Upper lobe of left lung (tissue), 6 donors: ENCODE data around the gene DHX15. TPM values are rescaled to one million over a fixed set of nuclear protein-coding genes. Genes with fewer than 3 reads are reported as not detected.

Experiments
- ATAC-seq, 2 donors: fragments of 200-7000 bp; cut with Tn5 transposase; one replicate each; pipeline ENCODE4 v1.9.1; 2022; ENCODE audit warnings: mild to moderate bottlenecking in 2 of 2, moderate library complexity in 2 of 2; ENCODE audit not compliant: low FRiP score in 2 of 2
- DNase-seq, 2 donors: peaks; one replicate each; pipeline ENCODE4 v3.0.0-alpha.2; 2019 to 2020
- H3K27ac ChIP-seq, 4 donors: fragments of 200-600 bp; sonication (generic); one replicate each; pipeline ENCODE4 v1.5.1; 2016 to 2019
- H3K27me3 ChIP-seq, 4 donors: fragments of 200-600 bp; sonication (generic); one replicate each; pipeline ENCODE4 v1.5.1; 2017 to 2019
- H3K36me3 ChIP-seq, 4 donors: fragments of 200-600 bp; sonication (generic); one replicate each; pipeline ENCODE4 v1.5.1; 2016 to 2019
- H3K4me1 ChIP-seq, 4 donors: fragments of 200-600 bp; sonication (generic); one replicate each; pipeline ENCODE4 v1.5.1; 2018 to 2019
- H3K4me3 ChIP-seq, 4 donors: fragments of 200-600 bp; sonication (generic); one replicate each; pipeline ENCODE4 v1.5.1; 2017 to 2019; ENCODE audit warnings: mild to moderate bottlenecking in 2 of 4, moderate library complexity in 1 of 4
- H3K9me3 ChIP-seq, 4 donors: fragments of 200-600 bp; sonication (generic); one replicate each; pipeline ENCODE4 v1.5.1; 2018 to 2019
- EP300 ChIP-seq, 4 donors: sonication (generic); formaldehyde crosslinking; IDR thresholded peaks; one replicate each; pipeline ENCODE4 v1.5.1; 2017; ENCODE audit warnings: antibody characterized with exemption in 4 of 4, control low read depth in 2 of 4
- POLR2A ChIP-seq, 4 donors: fragments of 450-650 bp; IDR thresholded peaks; one replicate each; pipeline ENCODE4 v1.5.1; 2016 to 2017; ENCODE audit warnings: antibody characterized with exemption in 4 of 4, mild to moderate bottlenecking in 2 of 4
- POLR2AphosphoS5 ChIP-seq, 2 donors: sonication (generic); formaldehyde crosslinking; IDR thresholded peaks; one replicate each; pipeline ENCODE4 v1.5.1; 2017; ENCODE audit warnings: antibody characterized with exemption in 2 of 2
- WGBS, 2 donors: methylation state at CpG; one replicate each; pipeline ENCODE4 v1.1.5; 2017 to 2018; 5-methylcytosine and 5-hydroxymethylcytosine counted together
- total RNA-seq, 6 donors: library from RNA; depleted of rRNA in 4 of 6; stranded (reverse); fragments of >200 nt in 4 of 6; gene quantifications; one replicate each; pipeline versions ENCODE4 v1.1.0 to v1.2.1, GENCODE V29; 2016 to 2021
- TF ChIP-seq, protein P1 (sequence below), 6 experiments: fragments of 450-650 bp in 4 of 6; fragments of 200-600 bp in 2 of 6; sonication (generic) in 2 of 6; IDR thresholded peaks; one replicate each; pipeline ENCODE4 v1.5.1; 2016 to 2019; ENCODE audit warnings: antibody characterized with exemption in 6 of 6
- donor health status: DM: no; HTN: no; CAD: no; lungs with moderate emphysema.
- donor health status: DM: no; HTN: yes; CAD: no; lungs with severe emphysema.

The DHX15 gene
- total RNA-seq, 6 donors from 2014 or later: 83.8 to 201 (median 107) TPM

DNA sequence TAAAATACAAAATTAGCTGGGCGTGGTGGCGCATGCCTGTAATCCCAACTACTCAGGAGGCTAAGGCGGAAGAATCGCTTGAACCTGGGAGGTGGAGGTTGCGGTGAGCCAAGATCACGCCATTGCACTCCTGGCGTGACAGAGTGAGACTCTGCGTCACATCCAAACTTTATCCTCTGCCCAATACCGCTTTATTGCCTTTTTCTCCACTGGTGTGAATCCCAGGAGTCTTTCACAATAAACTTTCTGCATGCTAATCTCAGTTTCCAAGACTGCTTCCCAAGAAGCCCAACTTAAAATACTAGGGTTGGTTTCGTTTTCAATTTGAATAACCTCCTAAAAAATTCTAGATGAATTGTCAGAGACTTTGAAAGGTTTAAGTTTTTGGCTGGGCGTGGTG lies 27.2 kb upstream of the DHX15 start:
- ATAC-seq: no peak
- Histone ChIP-seq H3K36me3 (no peaks in the 10 kb centered on the region), H3K27ac (no peak overlapping the region), H3K4me1 (no peaks in the 10 kb centered on the region), H3K4me3 (no peak overlapping the region), H3K9me3 (no peaks in the 10 kb centered on the region), H3K27me3 (no peaks in the 10 kb centered on the region)
- 89 to 96% methylated on average over 11 of the region's 11 CpGs for WGBS, 2 donors
- DNase-seq: no peak
- TF ChIP-seq, protein P1, sequence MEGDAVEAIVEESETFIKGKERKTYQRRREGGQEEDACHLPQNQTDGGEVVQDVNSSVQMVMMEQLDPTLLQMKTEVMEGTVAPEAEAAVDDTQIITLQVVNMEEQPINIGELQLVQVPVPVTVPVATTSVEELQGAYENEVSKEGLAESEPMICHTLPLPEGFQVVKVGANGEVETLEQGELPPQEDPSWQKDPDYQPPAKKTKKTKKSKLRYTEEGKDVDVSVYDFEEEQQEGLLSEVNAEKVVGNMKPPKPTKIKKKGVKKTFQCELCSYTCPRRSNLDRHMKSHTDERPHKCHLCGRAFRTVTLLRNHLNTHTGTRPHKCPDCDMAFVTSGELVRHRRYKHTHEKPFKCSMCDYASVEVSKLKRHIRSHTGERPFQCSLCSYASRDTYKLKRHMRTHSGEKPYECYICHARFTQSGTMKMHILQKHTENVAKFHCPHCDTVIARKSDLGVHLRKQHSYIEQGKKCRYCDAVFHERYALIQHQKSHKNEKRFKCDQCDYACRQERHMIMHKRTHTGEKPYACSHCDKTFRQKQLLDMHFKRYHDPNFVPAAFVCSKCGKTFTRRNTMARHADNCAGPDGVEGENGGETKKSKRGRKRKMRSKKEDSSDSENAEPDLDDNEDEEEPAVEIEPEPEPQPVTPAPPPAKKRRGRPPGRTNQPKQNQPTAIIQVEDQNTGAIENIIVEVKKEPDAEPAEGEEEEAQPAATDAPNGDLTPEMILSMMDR (IDR thresholded peaks at IDR 0.05): no peak
- TF ChIP-seq EP300 (IDR thresholded peaks at IDR 0.05) (no peak), POLR2AphosphoS5 (IDR thresholded peaks at IDR 0.05) (no peak), POLR2A (IDR thresholded peaks at IDR 0.05) (no peak)

GRCh38 chr4:24607334-24607733 lies 23.0 kb upstream of the DHX15 start:
- Histone ChIP-seq H3K4me1 (peaks cover 0 to 2% (median 0%) of the 10 kb centered on the region in 4 donors), H3K27me3 (no peaks in the 10 kb centered on the region), H3K27ac (no peak overlapping the region), H3K4me3 (no peak overlapping the region), H3K36me3 (no peaks in the 10 kb centered on the region), H3K9me3 (no peaks in the 10 kb centered on the region)
- no peak for DNase-seq
- ATAC-seq: no peak
- TF ChIP-seq EP300 (IDR thresholded peaks at IDR 0.05) (no peak), POLR2A (IDR thresholded peaks at IDR 0.05) (no peak)
- TF ChIP-seq, protein P1 (IDR thresholded peaks at IDR 0.05): no peak

- H3K27ac ChIP-seq: no peak overlapping the region
- no peak for TF ChIP-seq POLR2A (IDR thresholded peaks at IDR 0.05)
- no peak for TF ChIP-seq POLR2AphosphoS5 (IDR thresholded peaks at IDR 0.05)
- TF ChIP-seq, protein P1 (IDR thresholded peaks at IDR 0.05): no peak
- TF ChIP-seq EP300 (IDR thresholded peaks at IDR 0.05): no peak
- no peaks in the 10 kb centered on the region for H3K27me3 ChIP-seq
- no peak for DNase-seq
- H3K9me3 ChIP-seq: no peaks in the 10 kb centered on the region
- H3K4me1 ChIP-seq: peaks cover 0 to 2% (median 0%) of the 10 kb centered on the region in 4 donors
- H3K36me3 ChIP-seq: no peaks in the 10 kb centered on the region
- no peak for ATAC-seq
- H3K4me3 ChIP-seq: no peak overlapping the region
These were observed 20.9 kb upstream of the DHX15 start for GRCh38 chr4:24605216-24605615.

DNA sequence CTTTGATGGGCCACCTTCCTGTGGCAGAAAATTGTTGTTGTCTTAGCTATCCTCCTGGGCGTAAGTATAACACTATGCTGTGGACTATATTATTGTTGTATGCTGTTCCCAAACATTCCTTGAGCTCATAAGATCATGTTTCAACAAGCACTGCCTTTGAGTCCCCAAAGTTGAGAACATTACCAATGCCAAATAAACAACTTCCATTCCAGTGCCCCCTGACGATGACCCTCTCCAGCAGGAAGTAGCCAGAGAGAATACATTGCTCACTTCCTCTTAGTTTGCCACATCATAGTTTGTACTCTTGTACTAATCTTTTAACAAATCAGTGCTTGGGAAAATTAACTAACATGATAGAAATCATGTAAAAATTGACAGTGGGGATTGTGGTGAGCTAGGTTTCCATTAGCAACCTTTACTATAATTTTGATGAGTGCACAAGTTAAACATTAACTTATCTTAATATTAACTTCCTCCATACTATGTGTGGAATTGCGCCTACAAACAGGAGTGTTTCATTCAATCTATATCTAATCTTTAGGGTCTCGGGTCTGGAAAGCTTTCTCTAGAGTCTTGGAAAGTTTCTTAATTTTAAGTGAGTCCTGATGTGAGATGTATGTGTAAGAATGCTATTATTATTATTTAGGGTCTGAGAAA lies 20.3 kb upstream of the DHX15 start:
- Histone ChIP-seq H3K27me3 (no peaks in the 10 kb centered on the region), H3K36me3 (no peaks in the 10 kb centered on the region), H3K9me3 (no peaks in the 10 kb centered on the region), H3K4me3 (no peak overlapping the region), H3K4me1 (peaks cover 0 to 2% (median 0%) of the 10 kb centered on the region in 4 donors), H3K27ac (no peak overlapping the region)
- no peak for DNase-seq
- no peak for TF ChIP-seq POLR2AphosphoS5 (IDR thresholded peaks at IDR 0.05)
- no peak for ATAC-seq
- WGBS, 2 donors: 65 to 75% methylated on average over 4 of the region's 4 CpGs

- peak overlapping the region in 2 of 4 donors; percentile 42 to 60 for H3K27ac ChIP-seq
- TF ChIP-seq EP300 (IDR thresholded peaks at IDR 0.05) (peak in 1 of 4 donors; percentile 19), POLR2AphosphoS5 (IDR thresholded peaks at IDR 0.05) (no peak)
- DNase-seq (peak in 1 of 2 donors; percentile 77), ATAC-seq (no peak)
- H3K4me3 ChIP-seq: no peak overlapping the region
- 68 to 76% methylated on average over 6 of the region's 6 CpGs for WGBS, 2 donors
- no peaks in the 10 kb centered on the region for H3K27me3 ChIP-seq
- peaks cover 0 to 6% (median 1%) of the 10 kb centered on the region in 4 donors for H3K4me1 ChIP-seq
- no peaks in the 10 kb centered on the region for H3K36me3 ChIP-seq
- H3K9me3 ChIP-seq: no peaks in the 10 kb centered on the region
These were observed 19.0 kb upstream of the DHX15 start for GRCh38 chr4:24603343-24603742.

GRCh38 chr4:24601121-24601520 lies 16.8 kb upstream of the DHX15 start:
- DNase-seq: no peak
- H3K27ac ChIP-seq: no peak overlapping the region

More at GRCh38 chr4:24601121-24601520, 16.8 kb upstream of the DHX15 start:
- H3K36me3 ChIP-seq: no peaks in the 10 kb centered on the region
- no peak for ATAC-seq
- peaks cover 0 to 6% (median 1%) of the 10 kb centered on the region in 4 donors for H3K4me1 ChIP-seq
- no peaks in the 10 kb centered on the region for H3K9me3 ChIP-seq
- no peaks in the 10 kb centered on the region for H3K27me3 ChIP-seq
- TF ChIP-seq EP300 (IDR thresholded peaks at IDR 0.05) (no peak), POLR2AphosphoS5 (IDR thresholded peaks at IDR 0.05) (no peak), POLR2A (IDR thresholded peaks at IDR 0.05) (no peak)
- TF ChIP-seq, protein P1 (IDR thresholded peaks at IDR 0.05): no peak
- H3K4me3 ChIP-seq: no peak overlapping the region
- 78 to 89% methylated on average over 1 of the region's 1 CpG for WGBS, 2 donors
